H9 (cell line): ENCODE measurements around the gene LRRC31. TPM values are rescaled to one million over a fixed set of nuclear protein-coding genes. Genes with fewer than 3 reads are reported as not detected.

ENCODE experiments used
- DNase-seq: peaks from one replicate; pipeline ENCODE4 v3.0.0-alpha.2; 2017
- H2AFZ ChIP-seq: one replicate; pipeline ENCODE4 v1.6.1; 2013; ENCODE audit warnings: mild to moderate bottlenecking, low read length, control low read depth, moderate library complexity
- H2AK5ac ChIP-seq: 2 replicates; pipeline ENCODE4 v1.6.1; 2013; ENCODE audit warnings: low read length, control low read depth, mixed read lengths; ENCODE audit not compliant: insufficient read length
- H2BK120ac ChIP-seq: one replicate; pipeline ENCODE4 v1.6.1; 2013; ENCODE audit warnings: low read depth, mild to moderate bottlenecking, low read length, control low read depth, inconsistent platforms; ENCODE audit not compliant: poor library complexity, severe bottlenecking
- H2BK12ac ChIP-seq: 2 replicates; pipeline ENCODE4 v1.6.1; 2013; ENCODE audit warnings: low read length, control low read depth, mixed read lengths, low read depth; ENCODE audit not compliant: insufficient read length
- H2BK15ac ChIP-seq: 2 replicates; pipeline ENCODE4 v1.6.1; 2013; ENCODE audit warnings: low read depth, low read length, control low read depth
- H2BK20ac ChIP-seq: one replicate; pipeline ENCODE4 v1.6.1; 2013; ENCODE audit warnings: low read depth, mild to moderate bottlenecking, low read length, control low read depth, inconsistent platforms; ENCODE audit not compliant: poor library complexity, severe bottlenecking
- H2BK5ac ChIP-seq: 2 replicates; pipeline ENCODE4 v1.6.1; 2013; ENCODE audit warnings: low read length, control low read depth, mixed read lengths; ENCODE audit not compliant: insufficient read length
- H3K14ac ChIP-seq: 2 replicates; pipeline ENCODE4 v1.6.1; 2013; ENCODE audit warnings: low read length, control low read depth; ENCODE audit not compliant: insufficient read depth
- H3K18ac ChIP-seq: 2 replicates; pipeline ENCODE4 v1.6.1; 2013; ENCODE audit warnings: low read depth, mild to moderate bottlenecking, mixed read lengths, low read length, control low read depth; ENCODE audit not compliant: insufficient read length
- H3K23ac ChIP-seq: 2 replicates; pipeline ENCODE4 v1.6.1; 2013; ENCODE audit warnings: low read length, control low read depth, mixed read lengths, low read depth; ENCODE audit not compliant: insufficient read length
- H3K23me2 ChIP-seq: 2 replicates; pipeline ENCODE4 v1.6.1; 2013; ENCODE audit warnings: low read depth, mild to moderate bottlenecking, mixed read lengths, low read length, control low read depth; ENCODE audit not compliant: insufficient read length, poor library complexity, severe bottlenecking
- H3K27ac ChIP-seq: 2 replicates; pipeline ENCODE4 v1.5.1; 2013; ENCODE audit warnings: low read length, control low read depth, mixed read lengths, low read depth; ENCODE audit not compliant: insufficient read length
- H3K27me3 ChIP-seq: 2 replicates; pipeline ENCODE4 v1.6.1; 2013; ENCODE audit warnings: low read length, control low read depth, inconsistent platforms; ENCODE audit not compliant: insufficient read depth
- H3K4ac ChIP-seq: 2 replicates; pipeline ENCODE4 v1.6.1; 2013; ENCODE audit warnings: low read depth, mild to moderate bottlenecking, control low read depth, inconsistent platforms, low read length, moderate library complexity
- H3K4me1 ChIP-seq: 2 replicates; pipeline ENCODE4 v1.6.1; 2013; ENCODE audit warnings: low read length, control low read depth, inconsistent platforms; ENCODE audit not compliant: insufficient read depth
- H3K4me2 ChIP-seq: 2 replicates; pipeline ENCODE4 v1.6.1; 2013; ENCODE audit warnings: low read length, control low read depth, mixed read lengths; ENCODE audit not compliant: insufficient read length, insufficient read depth
- H3K56ac ChIP-seq: 2 replicates; pipeline ENCODE4 v1.6.1; 2013; ENCODE audit warnings: low read depth, mild to moderate bottlenecking, mixed read lengths, low read length, control low read depth; ENCODE audit not compliant: insufficient read length
- H3K79me1 ChIP-seq: 2 replicates; pipeline ENCODE4 v1.6.1; 2013; ENCODE audit warnings: low read depth, mild to moderate bottlenecking, moderate library complexity, low read length, control low read depth, inconsistent platforms; ENCODE audit not compliant: insufficient read depth, poor library complexity, severe bottlenecking
- H3K79me2 ChIP-seq: 2 replicates; pipeline ENCODE4 v1.6.1; 2013; ENCODE audit warnings: low read length, control low read depth, inconsistent platforms; ENCODE audit not compliant: insufficient read depth
- H3K9ac ChIP-seq: 2 replicates; pipeline ENCODE4 v1.6.1; 2013; ENCODE audit warnings: low read length, control low read depth, mixed read lengths; ENCODE audit not compliant: insufficient read length; ENCODE audit errors: extremely low read depth
- H3K9me3 ChIP-seq: one replicate; pipeline ENCODE4 v1.6.1; 2013; ENCODE audit warnings: low read depth, low read length, inconsistent platforms; ENCODE audit not compliant: control insufficient read depth
- H3T11ph ChIP-seq: one replicate; pipeline ENCODE4 v1.6.1; 2013; ENCODE audit warnings: mild to moderate bottlenecking, low read length, control low read depth, inconsistent platforms
- H4K20me1 ChIP-seq: one replicate; pipeline ENCODE4 v1.6.1; 2013; ENCODE audit not compliant: control insufficient read depth, insufficient read length, insufficient read depth
- H4K5ac ChIP-seq: 2 replicates; pipeline ENCODE4 v1.6.1; 2013; ENCODE audit warnings: low read depth, mild to moderate bottlenecking, mixed read lengths, low read length, control low read depth; ENCODE audit not compliant: insufficient read length
- H4K8ac ChIP-seq: replicated peaks from 2 replicates; pipeline ENCODE4 v1.6.1; 2013; ENCODE audit warnings: low read length, control low read depth, mixed read lengths, low read depth; ENCODE audit not compliant: insufficient read length
- H4K91ac ChIP-seq: 2 replicates; pipeline ENCODE4 v1.6.1; 2013; ENCODE audit warnings: low read depth, mild to moderate bottlenecking, moderate library complexity, mixed read lengths, low read length, control low read depth; ENCODE audit not compliant: insufficient read length
- H3K27ac Mint-ChIP-seq, 3 experiments: 2 replicates in 2 of 3; 3 replicates in 1 of 3; pipeline ENCODE4 v1.8.0; 2020 to 2021; ENCODE audit warnings: mixed read lengths in 3 of 3, mild to moderate bottlenecking in 1 of 3, moderate library complexity in 1 of 3
- H3K27me3 Mint-ChIP-seq: 2 replicates; pipeline ENCODE4 v1.8.0; 2021; ENCODE audit warnings: low read depth, mild to moderate bottlenecking, moderate library complexity, mixed read lengths
- H3K36me3 Mint-ChIP-seq, 3 experiments: 2 replicates in 2 of 3; 3 replicates in 1 of 3; pipeline ENCODE4 v1.8.0; 2020 to 2021; ENCODE audit warnings: low read depth in 3 of 3, mixed read lengths in 3 of 3; ENCODE audit not compliant: insufficient read depth in 1 of 3
- H3K4me1 Mint-ChIP-seq, 2 experiments: 2 replicates each; pipeline ENCODE4 v1.8.0; 2020; ENCODE audit warnings: mixed read lengths in 2 of 2
- H3K4me3 Mint-ChIP-seq, 2 experiments: 2 replicates in 1 of 2; 3 replicates in 1 of 2; pipeline ENCODE4 v1.8.0; 2020 to 2021; ENCODE audit warnings: mild to moderate bottlenecking in 2 of 2, mixed read lengths in 2 of 2, moderate library complexity in 1 of 2
- H3K9me3 Mint-ChIP-seq, 2 experiments: 2 replicates in 1 of 2; 3 replicates in 1 of 2; pipeline ENCODE4 v1.8.0; 2020; ENCODE audit warnings: mild to moderate bottlenecking in 2 of 2, mixed read lengths in 2 of 2, moderate library complexity in 1 of 2
- CTCF ChIP-seq: fragments of 200-600 bp; sonication (generic); conservative IDR thresholded peaks from 3 replicates; pipeline ENCODE4 v1.8.0; 2021; ENCODE audit warnings: antibody characterized with exemption, mild to moderate bottlenecking
- WGBS: extraction: QIAGEN DNeasy Blood & Tissue Kit; methylation state at CpG from one replicate; pipeline ENCODE4 v1.1.7; 2013; ENCODE audit warnings: missing lambda C conversion rate, low lambda C conversion rate, mixed read lengths; ENCODE audit not compliant: insufficient read length; ENCODE audit errors: extremely low coverage; 5-methylcytosine and 5-hydroxymethylcytosine counted together
- total RNA-seq: library from RNA; stranded (reverse); gene quantifications from 2 replicates; pipeline ENCODE4 v1.2.1, GENCODE V29; 2021

The LRRC31 gene
- total RNA-seq, 1 experiment from 2014 or later = not detected

GRCh38 chr3:169868369-169868768, 1.4 kb downstream of the LRRC31 start:
- no peak overlapping the region for H2BK5ac ChIP-seq
- no peaks in the 10 kb centered on the region for H3K27me3 ChIP-seq
- H3K36me3 Mint-ChIP-seq = no peaks in the 10 kb centered on the region
- H3K79me2 ChIP-seq = no peaks in the 10 kb centered on the region
- H4K20me1 ChIP-seq = no peaks in the 10 kb centered on the region
- H3K4me3 Mint-ChIP-seq = no peak overlapping the region; a peak in 1 of 5 replicates
- no peak overlapping the region for H3K9ac ChIP-seq
- no peak overlapping the region for H3K23ac ChIP-seq
- H3K27ac Mint-ChIP-seq = peak overlapping the region in 1 of 3 experiments; percentile 42; a peak in 1 of 7 replicates
- no peaks in the 10 kb centered on the region for H3K27me3 Mint-ChIP-seq
- H2BK20ac ChIP-seq = no peak overlapping the region
- H3K79me1 ChIP-seq = no peaks in the 10 kb centered on the region
- no peak overlapping the region for H4K5ac ChIP-seq
- H3K23me2 ChIP-seq = no peaks in the 10 kb centered on the region
- H2BK120ac ChIP-seq = no peak overlapping the region
- H3K14ac ChIP-seq = no peak overlapping the region
- H3K56ac ChIP-seq = no peak overlapping the region
- no peaks in the 10 kb centered on the region for H3K9me3 ChIP-seq
- no peak overlapping the region for H4K91ac ChIP-seq
- no peak overlapping the region for H2BK15ac ChIP-seq
- H3K4me1 Mint-ChIP-seq = peaks cover 9 to 10% of the 10 kb centered on the region in 2 experiments
- no peak overlapping the region for H4K8ac ChIP-seq
- no peaks in the 10 kb centered on the region; a peak in 1 of 5 replicates for H3K9me3 Mint-ChIP-seq
- WGBS = no CpG with 5 or more reads among the region's 2 CpGs
- H3K4me1 ChIP-seq = no peaks in the 10 kb centered on the region; the same call in 1 of the 2 replicates
- DNase-seq = no peak
- H2AFZ ChIP-seq = no peak overlapping the region
- no peak overlapping the region for H3K4me2 ChIP-seq
- H2AK5ac ChIP-seq = no peak overlapping the region
- H3K27ac ChIP-seq = no peak overlapping the region
- no peak overlapping the region for H3K18ac ChIP-seq
- H2BK12ac ChIP-seq = no peak overlapping the region
- TF ChIP-seq CTCF = no peak
- H3T11ph ChIP-seq = no peak overlapping the region
- no peak overlapping the region for H3K4ac ChIP-seq
